Measurements from ENCODE around the gene NSUN4. TPM values are rescaled to one million over a fixed set of nuclear protein-coding genes. Genes with fewer than 3 reads are reported as not detected.

NSUN4 gene
- total and polyA plus RNA-seq, 2 of the 13 experiments (the other 11 are each of a cell fraction or from before 2014, with no cell fraction given): 21.5 to 23.5 TPM

- no TSS peak for BruUV-seq (replicated peaks)
- no peak overlapping the region for H2AFZ ChIP-seq (ENCODE audit: low read length)
- DNase-seq (ENCODE audit: low spot score) (no peak), ATAC-seq (no peak), FAIRE-seq (no peak)
- H3K4me1 ChIP-seq (ENCODE audit: insufficient read depth, low read length): no peaks in the 10 kb centered on the region
- H3K27ac ChIP-seq (ENCODE audit: extremely low read length, insufficient read depth, low read length): no peak overlapping the region
- H3K36me3 ChIP-seq (replicated peaks in 1 of 2; ENCODE audit: control insufficient read depth in 1 of 2, insufficient read depth in 2 of 2, low read length in 2 of 2): peaks cover 0 to 1% of the 10 kb centered on the region in 2 experiments; a peak in 1 of 5 replicates
- intact Hi-C loops (cut with micrococcal nuclease; ENCODE audit: unreplicated experiment) (no loop called here), in situ Hi-C loops (cut with HindIII; ENCODE audit: extremely low pct_ligation_motif_present, low pct_unique_long_range_greater_than_20kb) (no loop called here)
- H3K4me3 ChIP-seq (replicated peaks in 1 of 3; ENCODE audit: insufficient read depth in 1 of 3, low read depth in 2 of 3, low read length in 3 of 3): no peak overlapping the region
- no peaks in the 10 kb centered on the region for H3K9me3 ChIP-seq (ENCODE audit: low read length)
- WGBS (ENCODE audit: low lambda C conversion rate): 93% methylated on average over 9 of the region's 17 CpGs
- H3K79me2 ChIP-seq (ENCODE audit: insufficient read depth, low read length): no peaks in the 10 kb centered on the region
- TF ChIP-seq ZNF121 (CRISPR knock-in tag; IDR thresholded peaks at IDR 0.05) (no peak), KLF13 (CRISPR knock-in tag; IDR thresholded peaks at IDR 0.05) (no peak), ZNF687 (CRISPR knock-in tag; IDR thresholded peaks at IDR 0.05) (no peak), BCLAF1 (IDR thresholded peaks at IDR 0.05) (no peak), KMT2B (CRISPR knock-in tag; IDR thresholded peaks at IDR 0.05) (no peak), RFXAP (CRISPR knock-in tag; IDR thresholded peaks at IDR 0.05; ENCODE audit: borderline replicate concordance) (no peak), ZNF816 (CRISPR knock-in tag; IDR thresholded peaks at IDR 0.05; ENCODE audit: borderline replicate concordance) (no peak), ZNF446 (CRISPR knock-in tag; IDR thresholded peaks at IDR 0.05) (no peak), ZNF451 (CRISPR knock-in tag; IDR thresholded peaks at IDR 0.05) (no peak)
- no peak overlapping the region for H3K4me2 ChIP-seq (ENCODE audit: low read depth, low read length)
- H3K27me3 ChIP-seq (ENCODE audit: control insufficient read depth in 1 of 2, insufficient read depth in 2 of 2, low read length in 2 of 2): no peaks in the 10 kb centered on the region
- H3K9ac ChIP-seq (ENCODE audit: insufficient read depth, low read depth, low read length): no peak overlapping the region
- ChIA-PET POLR2A (no interaction called here), CTCF (ENCODE audit: low intra/inter-chr PET ratio, low total read pairs) (no interaction called here)
- no peaks in the 10 kb centered on the region for H4K20me1 ChIP-seq (ENCODE audit: insufficient read depth, low read length)
Measured at GRCh38 chr1:46410156-46411009, 69.8 kb downstream of the NSUN4 start.

Data from HepG2 (cell line).